CD14-positive monocyte (primary cell): ENCODE results near the gene COX7A2L. TPM values are rescaled to one million over a fixed set of nuclear protein-coding genes. Genes with fewer than 3 reads are reported as not detected.

Experiments used
- DNase-seq, 3 donors: peaks; one replicate each; pipeline ENCODE4 v3.0.0-alpha.2; 2011 to 2022
- H2AFZ ChIP-seq: 2 replicates; pipeline ENCODE4 v1.6.0; 2012; ENCODE audit warnings: mild to moderate bottlenecking, low read depth, low read length, inconsistent platforms; ENCODE audit not compliant: insufficient read depth, poor library complexity, severe bottlenecking
- H3K27ac ChIP-seq, 2 donors: 1 replicate in 1 of 2; 2 replicates in 1 of 2; pipeline ENCODE4 v1.5.1; 2012 to 2013; ENCODE audit warnings: low read length in 2 of 2, control low read depth in 1 of 2, inconsistent platforms in 1 of 2, low read depth in 1 of 2, mild to moderate bottlenecking in 1 of 2
- H3K27me3 ChIP-seq, 2 donors: one replicate each; pipeline versions ENCODE4 v1.6.0 to v1.6.1; 2011 to 2013; ENCODE audit warnings: low read length in 2 of 2; ENCODE audit not compliant: control insufficient read depth in 2 of 2, insufficient read depth in 2 of 2
- H3K36me3 ChIP-seq, 2 donors: replicated peaks in 1 of 2; 1 replicate in 1 of 2; 2 replicates in 1 of 2; pipeline versions ENCODE4 v1.5.1 to v1.6.1; 2012 to 2013; ENCODE audit warnings: low read length in 2 of 2, control low read depth in 1 of 2, inconsistent platforms in 1 of 2, mild to moderate bottlenecking in 1 of 2; ENCODE audit not compliant: insufficient read depth in 2 of 2, control insufficient read depth in 1 of 2
- H3K4me1 ChIP-seq, 2 donors: 1 replicate in 1 of 2; 2 replicates in 1 of 2; pipeline versions ENCODE4 v1.5.1 to v1.6.1; 2012 to 2013; ENCODE audit warnings: low read length in 2 of 2, control low read depth in 1 of 2, inconsistent platforms in 1 of 2, mild to moderate bottlenecking in 1 of 2, moderate library complexity in 1 of 2; ENCODE audit not compliant: insufficient read depth in 2 of 2, control insufficient read depth in 1 of 2
- H3K4me2 ChIP-seq: replicated peaks from 2 replicates; pipeline ENCODE3; 2012; ENCODE audit warnings: low read length, moderate library complexity, mild to moderate bottlenecking; ENCODE audit not compliant: poor library complexity, severe bottlenecking; ENCODE audit errors: extremely low read depth
- H3K4me3 ChIP-seq, 3 experiments: fragments of 200-600 bp in 1 of 3; sonication (generic) in 1 of 3; replicated peaks in 1 of 3; 1 replicate in 2 of 3; 2 replicates in 1 of 3; pipeline ENCODE4 v1.5.1; 2011 to 2013; ENCODE audit warnings: low read length in 3 of 3, mild to moderate bottlenecking in 3 of 3, control low read depth in 2 of 3, low read depth in 2 of 3, inconsistent platforms in 1 of 3, moderate library complexity in 1 of 3
- H3K79me2 ChIP-seq: 2 replicates; pipeline ENCODE4 v1.6.0; 2012; ENCODE audit warnings: mild to moderate bottlenecking, control low read depth, inconsistent platforms, low read length, moderate library complexity; ENCODE audit not compliant: insufficient read depth
- H3K9ac ChIP-seq: 2 replicates; pipeline ENCODE4 v1.6.0; 2017; ENCODE audit warnings: low read length, mild to moderate bottlenecking; ENCODE audit not compliant: insufficient read depth, poor library complexity, severe bottlenecking
- H3K9me3 ChIP-seq, 2 donors: replicated peaks in 1 of 2; 1 replicate in 1 of 2; 2 replicates in 1 of 2; pipeline versions ENCODE4 v1.5.1 to v1.6.1; 2012 to 2013; ENCODE audit warnings: low read length in 2 of 2, control low read depth in 1 of 2; ENCODE audit not compliant: control insufficient read depth in 1 of 2, insufficient read depth in 1 of 2
- H4K20me1 ChIP-seq: 2 replicates; pipeline ENCODE4 v1.6.0; 2012; ENCODE audit warnings: mild to moderate bottlenecking, low read length, control low read depth, moderate library complexity; ENCODE audit not compliant: insufficient read depth
- H3K27ac Mint-ChIP-seq, 7 donors: one replicate each; pipeline ENCODE4 v1.8.0; 2020; ENCODE audit warnings: mild to moderate bottlenecking in 7 of 7, mixed read lengths in 7 of 7, moderate library complexity in 6 of 7, inconsistent platforms in 2 of 7
- H3K27me3 Mint-ChIP-seq, 3 donors: one replicate each; pipeline ENCODE4 v1.8.0; 2021 to 2022; ENCODE audit warnings: low read depth in 3 of 3, mild to moderate bottlenecking in 3 of 3, mixed read lengths in 3 of 3, moderate library complexity in 3 of 3, inconsistent platforms in 1 of 3
- H3K36me3 Mint-ChIP-seq, 2 donors: one replicate each; pipeline ENCODE4 v1.8.0; 2020; ENCODE audit warnings: mixed read lengths in 2 of 2, inconsistent platforms in 1 of 2, mild to moderate bottlenecking in 1 of 2
- H3K4me1 Mint-ChIP-seq: one replicate; pipeline ENCODE4 v1.8.0; 2020; ENCODE audit warnings: mild to moderate bottlenecking, mixed read lengths
- H3K4me3 Mint-ChIP-seq, 2 donors: one replicate each; pipeline ENCODE4 v1.8.0; 2020; ENCODE audit warnings: mild to moderate bottlenecking in 2 of 2, mixed read lengths in 2 of 2, moderate library complexity in 1 of 2
- H3K9me3 Mint-ChIP-seq, 7 donors: one replicate each; pipeline ENCODE4 v1.8.0; 2020 to 2022; ENCODE audit warnings: mixed read lengths in 7 of 7, mild to moderate bottlenecking in 6 of 7, moderate library complexity in 6 of 7, inconsistent platforms in 2 of 7
- CTCF ChIP-seq: fragments of 200-600 bp; IDR thresholded peaks from one replicate; pipeline ENCODE4 v1.8.0; 2022; ENCODE audit warnings: antibody characterized with exemption, mild to moderate bottlenecking
- whole genome bisulfite sequencing: methylation state at CpG from one replicate; pipeline ENCODE4 v1.1.5; 2013; ENCODE audit warnings: missing lambda C conversion rate; ENCODE audit not compliant: insufficient coverage; 5-methylcytosine and 5-hydroxymethylcytosine counted together
- intact Hi-C, 2 donors: fragments of 100-400 bp; cut with micrococcal nuclease; formaldehyde crosslinking; loops; one replicate each; pipeline versions ENCODE4 v1.15.0 to v1.15.1; 2023
- polyA plus RNA-seq, 3 donors: library from polyadenylated mRNA; depleted of rRNA in 1 of 3; unstranded in 2 of 3; stranded (reverse) in 1 of 3; fragments of 300-500 nt in 2 of 3; fragments of >200 nt in 1 of 3; fragmentation: Illumina TruSeq in 2 of 3; gene quantifications; 1 replicate in 2 of 3; 2 replicates in 1 of 3; pipeline ENCODE4 v1.2.3, GENCODE V29; 2012 to 2021

The COX7A2L gene
- polyA plus RNA-seq, 3 donors: 63.6 to 153 (median 144) TPM

DNA sequence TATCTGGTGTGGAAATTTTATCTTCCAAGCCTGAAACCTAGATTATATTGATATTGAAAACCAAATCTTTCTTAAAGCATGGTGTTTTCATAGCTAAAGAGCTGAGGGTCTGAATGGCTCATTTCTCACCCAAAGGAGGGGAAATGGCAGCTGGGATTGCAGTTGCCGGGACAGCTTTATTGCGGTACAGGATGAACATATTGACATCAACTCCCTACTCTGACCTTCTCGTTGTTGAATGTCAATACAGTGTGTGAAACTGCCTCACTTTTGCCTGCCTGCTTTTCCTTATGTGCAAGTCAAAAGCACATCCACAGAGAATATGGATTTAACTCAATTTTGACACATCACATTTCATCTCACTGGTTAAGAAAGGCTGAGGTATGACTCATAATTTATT lies 3.6 kb upstream of the COX7A2L start:
- Mint-ChIP-seq H3K9me3 (peaks cover 0 to 3% (median 0%) of the 10 kb centered on the region in 7 donors), H3K27ac (no peak overlapping the region), H3K27me3 (peaks cover 4 to 6% (median 5%) of the 10 kb centered on the region in 3 donors), H3K4me1 (peaks cover 18% of the 10 kb centered on the region), H3K36me3 (no peaks in the 10 kb centered on the region), H3K4me3 (no peak overlapping the region)
- H3K27ac ChIP-seq: no peak overlapping the region
- H3K4me3 ChIP-seq: no peak overlapping the region
- no peaks in the 10 kb centered on the region for H3K27me3 ChIP-seq
- no peak overlapping the region for H3K9ac ChIP-seq
- no peak overlapping the region for H3K4me2 ChIP-seq
- intact Hi-C loops: no loop called here
- peaks cover 14 to 21% of the 10 kb centered on the region in 2 donors for H3K4me1 ChIP-seq
- no peaks in the 10 kb centered on the region for H3K36me3 ChIP-seq
- no peak for TF ChIP-seq CTCF
- no peak for DNase-seq
- no peaks in the 10 kb centered on the region for H3K9me3 ChIP-seq
- H2AFZ ChIP-seq: no peak overlapping the region
- WGBS: no CpG with 5 or more reads among the region's 3 CpGs
- no peaks in the 10 kb centered on the region for H4K20me1 ChIP-seq
- H3K79me2 ChIP-seq: peaks cover 14% of the 10 kb centered on the region

GRCh38 chr2:42363413-42363812 lies 2.4 kb upstream of the COX7A2L start:
- Mint-ChIP-seq H3K4me1 (peaks cover 30% of the 10 kb centered on the region), H3K36me3 (no peaks in the 10 kb centered on the region), H3K27ac (no peak overlapping the region), H3K4me3 (no peak overlapping the region), H3K9me3 (peaks cover 0 to 3% (median 0%) of the 10 kb centered on the region in 7 donors), H3K27me3 (peaks cover 4 to 6% (median 5%) of the 10 kb centered on the region in 3 donors)
- Histone ChIP-seq H3K4me1 (peaks cover 24 to 31% of the 10 kb centered on the region in 2 donors), H3K36me3 (no peaks in the 10 kb centered on the region), H3K9me3 (no peaks in the 10 kb centered on the region), H3K4me3 (no peak overlapping the region), H2AFZ (no peak overlapping the region), H3K4me2 (no peak overlapping the region), H4K20me1 (peaks cover 9% of the 10 kb centered on the region), H3K79me2 (peaks cover 26% of the 10 kb centered on the region), H3K27ac (no peak overlapping the region), H3K9ac (no peak overlapping the region), H3K27me3 (no peaks in the 10 kb centered on the region)
- DNase-seq: no peak
- intact Hi-C loops: no loop called here
- no peak for TF ChIP-seq CTCF
- WGBS: 83% methylated on average over 1 of the region's 3 CpGs
